ENCODE results near the gene OR2T5.
"Not testable (repeated sequence)": the region's sequence is repeated elsewhere in the genome, so short reads cannot be mapped to it uniquely, and the experiment has no call there.

The OR2T5 gene

DNA sequence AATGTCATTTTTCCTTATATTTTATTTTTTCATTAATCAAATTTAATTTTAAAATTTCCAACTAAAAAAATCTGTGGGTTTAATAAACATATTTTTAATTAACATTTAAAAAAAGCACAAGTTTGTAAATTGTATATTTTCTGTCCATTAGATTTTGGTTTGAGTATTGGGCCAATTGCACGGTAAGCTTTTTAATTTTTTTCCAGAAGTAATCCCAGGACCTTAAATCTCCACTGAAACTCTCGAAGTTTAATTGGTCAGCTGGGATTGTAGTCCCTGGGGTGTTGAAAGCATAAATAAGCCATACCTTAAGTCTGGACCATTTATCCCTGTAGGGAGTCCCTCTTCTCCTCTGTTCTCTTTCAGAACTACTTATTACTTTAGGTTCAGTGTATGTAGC lies 19.4 kb downstream of the OR2T5 start, which contains the start of gene OR2G6:
Gene OR2G6, plus strand, starts transcription at position 301 of the 400 bp plus-strand sequence. CDS start 13,574 bp downstream, outside the sequence.
- not testable (repeated sequence) for DNase-seq (ENCODE audit: low spot score)

GRCh38 chr1:248510217-248510616 lies 21.8 kb downstream of the OR2T5 start:
- DNase-seq (ENCODE audit: low spot score) = not testable (repeated sequence)

DNA sequence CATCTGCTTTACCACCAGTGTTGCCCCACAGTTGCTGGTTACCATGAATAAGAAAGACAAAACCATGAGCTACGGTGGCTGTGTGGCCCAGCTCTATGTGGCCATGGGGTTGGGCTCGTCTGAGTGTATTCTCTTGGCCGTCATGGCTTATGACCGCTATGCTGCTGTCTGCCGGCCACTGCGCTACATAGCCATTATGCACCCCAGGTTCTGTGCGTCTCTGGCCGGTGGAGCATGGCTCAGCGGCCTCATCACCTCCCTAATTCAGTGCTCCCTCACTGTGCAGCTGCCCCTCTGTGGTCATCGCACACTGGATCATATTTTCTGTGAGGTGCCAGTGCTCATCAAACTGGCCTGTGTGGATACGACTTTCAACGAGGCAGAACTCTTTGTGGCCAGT lies 33.5 kb downstream of the OR2T5 start:
- DNase-seq (ENCODE audit: low spot score) = no peak

DNA sequence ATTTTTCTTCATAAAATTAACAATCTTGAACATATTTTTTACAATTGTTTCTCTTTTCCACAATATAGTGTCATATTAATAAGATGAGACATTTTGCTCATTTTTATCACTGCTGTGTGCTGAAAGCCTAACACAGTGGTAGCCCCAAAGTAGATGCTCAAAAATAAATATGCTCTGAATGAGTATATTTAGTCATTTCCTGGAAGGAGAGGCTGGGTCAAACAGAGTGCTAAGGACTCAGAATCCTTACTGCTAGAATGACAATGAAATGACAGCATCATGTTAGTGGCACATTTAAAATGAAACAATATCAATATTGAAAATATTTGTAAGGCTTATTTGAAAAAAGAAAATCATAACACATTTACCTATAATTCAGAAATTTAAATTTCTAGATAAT lies 49.1 kb downstream of the OR2T5 start:
- not testable (repeated sequence) for DNase-seq (ENCODE audit: low spot score)
